ENCODE results near the gene CCNL1. TPM values are rescaled to one million over a fixed set of nuclear protein-coding genes. Genes with fewer than 3 reads are reported as not detected.

Gene CCNL1
- total and polyA plus RNA-seq, 2 of the 8 experiments (the other 6 are each of a cell fraction or from before 2014, with no cell fraction given): 64.5 to 68.6 TPM

DNA sequence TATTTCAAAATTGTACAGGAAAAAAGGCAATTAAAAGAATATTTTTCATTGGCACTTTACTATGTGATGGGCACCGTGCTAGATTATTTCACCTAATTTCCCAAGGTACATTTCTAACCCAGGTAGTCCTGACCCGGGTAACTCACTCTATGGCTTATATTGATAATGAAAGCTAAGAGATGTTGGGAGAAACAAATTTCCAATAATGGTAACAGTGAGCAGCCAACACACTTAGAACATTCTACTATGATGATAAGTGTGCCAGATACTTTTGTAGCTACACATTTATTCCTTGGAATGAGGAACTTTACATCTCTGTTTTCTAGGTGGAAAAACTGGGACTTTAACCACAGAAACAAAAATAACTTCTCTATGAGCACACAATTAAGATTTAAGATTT, 7.5 kb downstream of the CCNL1 start (continued):
- TF ChIP-seq, protein P1, sequence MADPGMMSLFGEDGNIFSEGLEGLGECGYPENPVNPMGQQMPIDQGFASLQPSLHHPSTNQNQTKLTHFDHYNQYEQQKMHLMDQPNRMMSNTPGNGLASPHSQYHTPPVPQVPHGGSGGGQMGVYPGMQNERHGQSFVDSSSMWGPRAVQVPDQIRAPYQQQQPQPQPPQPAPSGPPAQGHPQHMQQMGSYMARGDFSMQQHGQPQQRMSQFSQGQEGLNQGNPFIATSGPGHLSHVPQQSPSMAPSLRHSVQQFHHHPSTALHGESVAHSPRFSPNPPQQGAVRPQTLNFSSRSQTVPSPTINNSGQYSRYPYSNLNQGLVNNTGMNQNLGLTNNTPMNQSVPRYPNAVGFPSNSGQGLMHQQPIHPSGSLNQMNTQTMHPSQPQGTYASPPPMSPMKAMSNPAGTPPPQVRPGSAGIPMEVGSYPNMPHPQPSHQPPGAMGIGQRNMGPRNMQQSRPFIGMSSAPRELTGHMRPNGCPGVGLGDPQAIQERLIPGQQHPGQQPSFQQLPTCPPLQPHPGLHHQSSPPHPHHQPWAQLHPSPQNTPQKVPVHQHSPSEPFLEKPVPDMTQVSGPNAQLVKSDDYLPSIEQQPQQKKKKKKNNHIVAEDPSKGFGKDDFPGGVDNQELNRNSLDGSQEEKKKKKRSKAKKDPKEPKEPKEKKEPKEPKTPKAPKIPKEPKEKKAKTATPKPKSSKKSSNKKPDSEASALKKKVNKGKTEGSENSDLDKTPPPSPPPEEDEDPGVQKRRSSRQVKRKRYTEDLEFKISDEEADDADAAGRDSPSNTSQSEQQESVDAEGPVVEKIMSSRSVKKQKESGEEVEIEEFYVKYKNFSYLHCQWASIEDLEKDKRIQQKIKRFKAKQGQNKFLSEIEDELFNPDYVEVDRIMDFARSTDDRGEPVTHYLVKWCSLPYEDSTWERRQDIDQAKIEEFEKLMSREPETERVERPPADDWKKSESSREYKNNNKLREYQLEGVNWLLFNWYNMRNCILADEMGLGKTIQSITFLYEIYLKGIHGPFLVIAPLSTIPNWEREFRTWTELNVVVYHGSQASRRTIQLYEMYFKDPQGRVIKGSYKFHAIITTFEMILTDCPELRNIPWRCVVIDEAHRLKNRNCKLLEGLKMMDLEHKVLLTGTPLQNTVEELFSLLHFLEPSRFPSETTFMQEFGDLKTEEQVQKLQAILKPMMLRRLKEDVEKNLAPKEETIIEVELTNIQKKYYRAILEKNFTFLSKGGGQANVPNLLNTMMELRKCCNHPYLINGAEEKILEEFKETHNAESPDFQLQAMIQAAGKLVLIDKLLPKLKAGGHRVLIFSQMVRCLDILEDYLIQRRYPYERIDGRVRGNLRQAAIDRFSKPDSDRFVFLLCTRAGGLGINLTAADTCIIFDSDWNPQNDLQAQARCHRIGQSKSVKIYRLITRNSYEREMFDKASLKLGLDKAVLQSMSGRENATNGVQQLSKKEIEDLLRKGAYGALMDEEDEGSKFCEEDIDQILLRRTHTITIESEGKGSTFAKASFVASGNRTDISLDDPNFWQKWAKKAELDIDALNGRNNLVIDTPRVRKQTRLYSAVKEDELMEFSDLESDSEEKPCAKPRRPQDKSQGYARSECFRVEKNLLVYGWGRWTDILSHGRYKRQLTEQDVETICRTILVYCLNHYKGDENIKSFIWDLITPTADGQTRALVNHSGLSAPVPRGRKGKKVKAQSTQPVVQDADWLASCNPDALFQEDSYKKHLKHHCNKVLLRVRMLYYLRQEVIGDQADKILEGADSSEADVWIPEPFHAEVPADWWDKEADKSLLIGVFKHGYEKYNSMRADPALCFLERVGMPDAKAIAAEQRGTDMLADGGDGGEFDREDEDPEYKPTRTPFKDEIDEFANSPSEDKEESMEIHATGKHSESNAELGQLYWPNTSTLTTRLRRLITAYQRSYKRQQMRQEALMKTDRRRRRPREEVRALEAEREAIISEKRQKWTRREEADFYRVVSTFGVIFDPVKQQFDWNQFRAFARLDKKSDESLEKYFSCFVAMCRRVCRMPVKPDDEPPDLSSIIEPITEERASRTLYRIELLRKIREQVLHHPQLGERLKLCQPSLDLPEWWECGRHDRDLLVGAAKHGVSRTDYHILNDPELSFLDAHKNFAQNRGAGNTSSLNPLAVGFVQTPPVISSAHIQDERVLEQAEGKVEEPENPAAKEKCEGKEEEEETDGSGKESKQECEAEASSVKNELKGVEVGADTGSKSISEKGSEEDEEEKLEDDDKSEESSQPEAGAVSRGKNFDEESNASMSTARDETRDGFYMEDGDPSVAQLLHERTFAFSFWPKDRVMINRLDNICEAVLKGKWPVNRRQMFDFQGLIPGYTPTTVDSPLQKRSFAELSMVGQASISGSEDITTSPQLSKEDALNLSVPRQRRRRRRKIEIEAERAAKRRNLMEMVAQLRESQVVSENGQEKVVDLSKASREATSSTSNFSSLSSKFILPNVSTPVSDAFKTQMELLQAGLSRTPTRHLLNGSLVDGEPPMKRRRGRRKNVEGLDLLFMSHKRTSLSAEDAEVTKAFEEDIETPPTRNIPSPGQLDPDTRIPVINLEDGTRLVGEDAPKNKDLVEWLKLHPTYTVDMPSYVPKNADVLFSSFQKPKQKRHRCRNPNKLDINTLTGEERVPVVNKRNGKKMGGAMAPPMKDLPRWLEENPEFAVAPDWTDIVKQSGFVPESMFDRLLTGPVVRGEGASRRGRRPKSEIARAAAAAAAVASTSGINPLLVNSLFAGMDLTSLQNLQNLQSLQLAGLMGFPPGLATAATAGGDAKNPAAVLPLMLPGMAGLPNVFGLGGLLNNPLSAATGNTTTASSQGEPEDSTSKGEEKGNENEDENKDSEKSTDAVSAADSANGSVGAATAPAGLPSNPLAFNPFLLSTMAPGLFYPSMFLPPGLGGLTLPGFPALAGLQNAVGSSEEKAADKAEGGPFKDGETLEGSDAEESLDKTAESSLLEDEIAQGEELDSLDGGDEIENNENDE (IDR thresholded peaks at IDR 0.05; ENCODE audit: insufficient replicate concordance, low read length): no peak
- TF ChIP-seq JUN (IDR thresholded peaks at IDR 0.05; ENCODE audit: low read depth, low read length) (no peak), SP2 (IDR thresholded peaks at IDR 0.05; ENCODE audit: low read length) (no peak), HDAC6 (IDR thresholded peaks at IDR 0.05; ENCODE audit: low read depth, low read length) (no peak), SP4 (IDR thresholded peaks at IDR 0.05; ENCODE audit: low read length) (no peak), SAP30 (IDR thresholded peaks at IDR 0.05; ENCODE audit: insufficient read depth, insufficient replicate concordance, low read length) (no peak), NRF1 (IDR thresholded peaks at IDR 0.05; ENCODE audit: low read depth, low read length) (no peak), CHD2 (IDR thresholded peaks at IDR 0.05; ENCODE audit: low read length) (no peak), KDM1A (IDR thresholded peaks at IDR 0.05; ENCODE audit: borderline replicate concordance, low read length) (no peak)
- TF ChIP-seq, protein P2, sequence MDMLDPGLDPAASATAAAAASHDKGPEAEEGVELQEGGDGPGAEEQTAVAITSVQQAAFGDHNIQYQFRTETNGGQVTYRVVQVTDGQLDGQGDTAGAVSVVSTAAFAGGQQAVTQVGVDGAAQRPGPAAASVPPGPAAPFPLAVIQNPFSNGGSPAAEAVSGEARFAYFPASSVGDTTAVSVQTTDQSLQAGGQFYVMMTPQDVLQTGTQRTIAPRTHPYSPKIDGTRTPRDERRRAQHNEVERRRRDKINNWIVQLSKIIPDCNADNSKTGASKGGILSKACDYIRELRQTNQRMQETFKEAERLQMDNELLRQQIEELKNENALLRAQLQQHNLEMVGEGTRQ (IDR thresholded peaks at IDR 0.05; ENCODE audit: low read length): no peak
